Activated CD4-positive, alpha-beta T cell treated with anti-CD3 and anti-CD28 coated beads, Interleukin-2, amount 10 ng/mL, durations not matched to agents 7 days and 5 days (primary cell): Measurements from ENCODE around the gene LPP. TPM values are rescaled to one million over a fixed set of nuclear protein-coding genes. Genes with fewer than 3 reads are reported as not detected.

Experiments
- CTCF ChIA-PET: fragments of 350-600 bp; sonication (Branson Sonifier 250); formaldehyde crosslinking; loops from one replicate; lab custom pipeline; 2021; ENCODE audit warnings: antibody characterized with exemption; lab: Charles Lee
- POLR2A ChIA-PET: fragments of 350-600 bp; sonication (Branson Sonifier 250); formaldehyde crosslinking; loops from one replicate; lab custom pipeline; 2021; ENCODE audit warnings: antibody characterized with exemption; lab: Charles Lee
- DNase-seq: peaks from one replicate; pipeline ENCODE4 v3.0.0-alpha.2; 2020
- H3K27ac Mint-ChIP-seq: one replicate; pipeline ENCODE4 v1.8.0; 2021; ENCODE audit warnings: mild to moderate bottlenecking, moderate library complexity, mixed read lengths
- H3K27me3 Mint-ChIP-seq: one replicate; pipeline ENCODE4 v1.8.0; 2021; ENCODE audit warnings: mixed read lengths
- H3K36me3 Mint-ChIP-seq: one replicate; pipeline ENCODE4 v1.8.0; 2021; ENCODE audit warnings: low read depth, mixed read lengths
- H3K4me1 Mint-ChIP-seq: one replicate; pipeline ENCODE4 v1.8.0; 2021; ENCODE audit warnings: mixed read lengths
- H3K4me3 Mint-ChIP-seq: one replicate; pipeline ENCODE4 v1.8.0; 2021; ENCODE audit warnings: mild to moderate bottlenecking, moderate library complexity, mixed read lengths
- H3K9me3 Mint-ChIP-seq: one replicate; pipeline ENCODE4 v1.8.0; 2021; ENCODE audit warnings: mixed read lengths
- total RNA-seq, 2 experiments: library from RNA; stranded (reverse); gene quantifications; one replicate each; pipeline ENCODE4 v1.2.3, GENCODE V29; 2021

The LPP gene
- total RNA-seq, 2 experiments from 2014 or later, result 63.6 to 70.3 TPM

- no peak for DNase-seq
- POLR2A ChIA-PET, result no interaction called here
- no peak overlapping the region for H3K4me3 Mint-ChIP-seq
- H3K9me3 Mint-ChIP-seq, result peaks cover 4% of the 10 kb centered on the region
- CTCF ChIA-PET, result interaction anchor here (0.5 kb wide), 1 partner anchor 134 kb away, joined by 3 read pairs; no protein-coding TSS in a partner anchor
- H3K27ac Mint-ChIP-seq, result no peak overlapping the region
- no peaks in the 10 kb centered on the region for H3K27me3 Mint-ChIP-seq
- H3K36me3 Mint-ChIP-seq, result no peaks in the 10 kb centered on the region
- H3K4me1 Mint-ChIP-seq, result no peaks in the 10 kb centered on the region
Measured at GRCh38 chr3:188925376-188925775, 771.4 kb downstream of the LPP start.

DNA sequence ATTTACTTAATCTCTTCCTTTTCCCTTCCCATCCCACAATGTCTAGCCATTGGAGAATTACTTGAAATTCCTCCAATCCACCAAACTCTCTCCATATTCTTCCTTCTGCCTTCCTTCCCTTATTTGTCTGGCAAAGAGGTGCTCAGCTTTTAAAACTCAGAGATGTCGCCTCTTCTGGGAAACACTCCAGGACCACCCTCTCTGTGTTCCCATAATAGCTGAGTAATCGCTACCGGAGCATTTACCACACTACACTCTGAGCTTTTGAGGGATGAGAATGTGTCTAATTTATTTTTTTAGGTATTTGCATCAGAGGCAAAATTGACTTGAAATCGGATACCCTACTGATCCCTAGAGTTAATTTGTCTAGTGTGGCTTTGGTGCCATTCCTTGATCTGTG lies 772.2 kb downstream of the LPP start:
- peaks cover 4% of the 10 kb centered on the region for H3K9me3 Mint-ChIP-seq
- no peak overlapping the region for H3K4me3 Mint-ChIP-seq
- CTCF ChIA-PET, result interaction anchor here (1.0 kb wide), 2 partner anchors 9 to 11 kb away, joined by 3 read pairs; no protein-coding TSS in a partner anchor
- H3K36me3 Mint-ChIP-seq, result no peaks in the 10 kb centered on the region
- POLR2A ChIA-PET, result no interaction called here
- H3K27me3 Mint-ChIP-seq, result no peaks in the 10 kb centered on the region
- no peak overlapping the region for H3K27ac Mint-ChIP-seq
- no peaks in the 10 kb centered on the region for H3K4me1 Mint-ChIP-seq
- no peak for DNase-seq

GRCh38 chr3:188926741-188927511 lies 773.0 kb downstream of the LPP start:
- DNase-seq, result no peak
- no peak overlapping the region for H3K27ac Mint-ChIP-seq
- POLR2A ChIA-PET, result no interaction called here
- no peaks in the 10 kb centered on the region for H3K27me3 Mint-ChIP-seq
- CTCF ChIA-PET, result interaction anchor here (0.8 to 1.0 kb wide), 4 partner anchors 10 to 29 kb away, joined by 3 read pairs; no protein-coding TSS in a partner anchor
- H3K36me3 Mint-ChIP-seq, result no peaks in the 10 kb centered on the region
- H3K4me1 Mint-ChIP-seq, result no peaks in the 10 kb centered on the region
- no peak overlapping the region for H3K4me3 Mint-ChIP-seq
- H3K9me3 Mint-ChIP-seq, result peaks cover 1% of the 10 kb centered on the region

DNA sequence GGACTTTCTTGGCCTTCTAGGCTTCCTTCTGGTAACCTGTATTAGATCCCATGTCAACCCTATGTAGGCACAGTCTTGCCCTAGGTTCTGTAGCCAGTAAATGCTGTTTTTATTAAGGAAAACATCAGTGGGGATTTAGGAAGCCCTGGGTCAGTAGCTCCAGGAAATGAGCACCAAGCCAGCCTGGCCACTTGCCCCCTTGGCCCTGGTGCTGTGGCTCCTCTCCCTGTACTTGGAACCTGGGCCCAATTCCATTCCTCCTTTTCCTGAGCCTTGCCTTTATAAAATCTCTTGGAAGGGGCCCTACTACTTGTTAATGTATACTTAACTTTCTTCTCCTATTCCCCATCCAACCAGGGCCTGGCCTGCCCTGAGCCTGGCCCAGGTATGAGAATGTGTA lies 774.0 kb downstream of the LPP start:
- Mint-ChIP-seq H3K9me3 (no peaks in the 10 kb centered on the region), H3K4me3 (no peak overlapping the region), H3K27me3 (no peaks in the 10 kb centered on the region), H3K27ac (no peak overlapping the region), H3K4me1 (no peaks in the 10 kb centered on the region), H3K36me3 (no peaks in the 10 kb centered on the region)
- ChIA-PET CTCF (interaction anchor here (1.0 kb wide), 1 partner anchor 10 kb away, joined by 3 read pairs; no protein-coding TSS in a partner anchor), POLR2A (no interaction called here)
- no peak for DNase-seq

DNA sequence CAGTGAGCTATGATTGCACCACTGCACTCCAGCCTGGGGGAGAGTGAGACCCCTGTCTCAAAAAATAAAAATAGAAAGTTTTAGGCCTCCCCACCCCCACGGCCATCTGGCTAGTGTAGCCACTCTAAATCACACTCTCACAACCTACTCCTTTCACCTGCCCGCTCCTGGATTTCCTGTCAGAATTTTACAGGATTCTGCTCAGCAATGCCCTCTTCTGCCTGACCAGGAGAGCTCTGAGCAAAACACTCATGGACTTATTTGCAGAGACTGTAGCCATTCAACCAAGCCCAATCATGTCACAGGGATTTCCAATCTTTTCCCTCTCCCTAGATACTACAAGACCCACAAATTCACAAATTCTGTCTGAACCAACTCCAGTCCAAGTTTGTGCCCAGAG lies 775.2 kb downstream of the LPP start:
- no peaks in the 10 kb centered on the region for H3K4me1 Mint-ChIP-seq
- POLR2A ChIA-PET, result no interaction called here
- H3K27me3 Mint-ChIP-seq, result no peaks in the 10 kb centered on the region
- no peak for DNase-seq
- H3K27ac Mint-ChIP-seq, result no peak overlapping the region
- H3K9me3 Mint-ChIP-seq, result no peaks in the 10 kb centered on the region
- H3K36me3 Mint-ChIP-seq, result no peaks in the 10 kb centered on the region
- no peak overlapping the region for H3K4me3 Mint-ChIP-seq
- CTCF ChIA-PET, result interaction anchor here (1.4 kb wide), 1 partner anchor 26 kb away, joined by 3 read pairs; no protein-coding TSS in a partner anchor

DNA sequence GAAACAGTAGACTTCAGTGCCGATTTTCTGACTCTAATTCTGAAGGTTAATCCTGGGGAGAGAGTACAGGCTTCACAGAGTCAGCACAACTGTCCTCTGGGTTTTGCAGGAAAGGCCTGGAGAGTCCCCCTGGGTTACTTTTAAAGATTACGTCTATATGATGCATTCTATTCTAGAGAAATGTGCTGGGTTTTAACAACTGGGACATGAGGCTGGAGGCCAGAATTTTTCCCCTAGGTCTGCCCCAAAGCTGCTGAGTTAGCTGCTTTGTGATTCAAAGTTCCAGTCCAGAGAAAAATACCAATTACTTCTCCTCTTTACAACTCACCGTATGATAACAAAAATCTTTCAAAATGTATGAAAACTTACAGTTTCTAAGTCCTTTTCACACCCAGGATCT lies 777.1 kb downstream of the LPP start:
- no peaks in the 10 kb centered on the region for H3K9me3 Mint-ChIP-seq
- no peaks in the 10 kb centered on the region for H3K4me1 Mint-ChIP-seq
- H3K27me3 Mint-ChIP-seq, result no peaks in the 10 kb centered on the region
- H3K36me3 Mint-ChIP-seq, result no peaks in the 10 kb centered on the region
- POLR2A ChIA-PET, result no interaction called here
- no peak for DNase-seq
- no peak overlapping the region for H3K27ac Mint-ChIP-seq
- CTCF ChIA-PET, result interaction anchor here (1.1 kb wide), 1 partner anchor 14 kb away, joined by 3 read pairs; no protein-coding TSS in a partner anchor
- no peak overlapping the region for H3K4me3 Mint-ChIP-seq

GRCh38 chr3:188931531-188931930 lies 777.6 kb downstream of the LPP start:
- Mint-ChIP-seq H3K4me3 (no peak overlapping the region), H3K9me3 (no peaks in the 10 kb centered on the region), H3K27ac (no peak overlapping the region), H3K36me3 (no peaks in the 10 kb centered on the region), H3K4me1 (no peaks in the 10 kb centered on the region), H3K27me3 (no peaks in the 10 kb centered on the region)
- ChIA-PET CTCF (no interaction called here), POLR2A (no interaction called here)
- DNase-seq, result no peak

- Mint-ChIP-seq H3K4me1 (no peaks in the 10 kb centered on the region), H3K27ac (no peak overlapping the region), H3K9me3 (no peaks in the 10 kb centered on the region), H3K36me3 (no peaks in the 10 kb centered on the region), H3K27me3 (peaks cover 3% of the 10 kb centered on the region), H3K4me3 (no peak overlapping the region)
- ChIA-PET POLR2A (no interaction called here), CTCF (interaction anchor here (1.0 to 2.2 kb wide), 5 partner anchors 18 to 1196 kb away, joined by 3 to 5 read pairs (median 4); no protein-coding TSS in a partner anchor)
- no peak for DNase-seq
Measured at GRCh38 chr3:188934989-188935388, 781.0 kb downstream of the LPP start.

- Mint-ChIP-seq H3K4me3 (no peak overlapping the region), H3K27ac (no peak overlapping the region), H3K9me3 (no peaks in the 10 kb centered on the region), H3K27me3 (peaks cover 3% of the 10 kb centered on the region), H3K4me1 (no peaks in the 10 kb centered on the region), H3K36me3 (no peaks in the 10 kb centered on the region)
- ChIA-PET POLR2A (no interaction called here), CTCF (interaction anchor here (1.1 to 2.2 kb wide), 3 partner anchors 10 to 1198 kb away, joined by 3 to 5 read pairs (median 5); no protein-coding TSS in a partner anchor)
- no peak for DNase-seq
Measured at GRCh38 chr3:188936597-188937107, 782.7 kb downstream of the LPP start.

DNA sequence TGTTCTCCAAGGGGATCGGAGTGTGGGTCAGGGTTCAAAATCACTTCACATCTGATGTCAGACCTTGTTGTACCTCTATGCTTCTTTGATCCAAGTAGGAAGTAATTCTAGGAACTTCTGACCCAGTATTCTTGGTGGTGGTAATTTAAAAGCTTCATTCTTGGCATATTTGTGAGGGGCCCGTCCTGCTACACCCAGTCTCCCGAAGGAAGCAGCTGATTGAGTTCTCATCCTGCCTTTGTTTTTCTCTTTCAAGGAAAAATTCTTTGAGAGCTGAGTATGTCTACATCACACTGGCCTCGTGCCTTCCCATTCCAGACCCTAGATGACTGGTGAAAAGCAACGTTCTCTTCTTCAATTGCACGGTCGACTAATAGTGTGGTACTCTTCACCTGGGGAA lies 783.4 kb downstream of the LPP start:
- DNase-seq, result no peak
- POLR2A ChIA-PET, result no interaction called here
- Mint-ChIP-seq H3K27me3 (peaks cover 3% of the 10 kb centered on the region), H3K4me3 (no peak overlapping the region), H3K4me1 (no peaks in the 10 kb centered on the region), H3K36me3 (no peaks in the 10 kb centered on the region), H3K27ac (no peak overlapping the region), H3K9me3 (no peaks in the 10 kb centered on the region)
- CTCF ChIA-PET, result interaction anchor here (0.7 to 1.2 kb wide), 3 partner anchors 9 to 1198 kb away, joined by 3 read pairs; no protein-coding TSS in a partner anchor

GRCh38 chr3:188938999-188939398 lies 785.0 kb downstream of the LPP start:
- POLR2A ChIA-PET, result no interaction called here
- DNase-seq, result no peak
- CTCF ChIA-PET, result interaction anchor here (0.6 to 1.1 kb wide), 4 partner anchors 146 to 1284 kb away, joined by 3 to 4 read pairs (median 3); no protein-coding TSS in a partner anchor
- Mint-ChIP-seq H3K4me3 (no peak overlapping the region), H3K36me3 (no peaks in the 10 kb centered on the region), H3K27me3 (peaks cover 5% of the 10 kb centered on the region), H3K27ac (no peak overlapping the region), H3K4me1 (no peaks in the 10 kb centered on the region), H3K9me3 (peaks cover 4% of the 10 kb centered on the region)

- Mint-ChIP-seq H3K4me3 (no peak overlapping the region), H3K27ac (no peak overlapping the region), H3K27me3 (peaks cover 5% of the 10 kb centered on the region), H3K4me1 (peaks cover 4% of the 10 kb centered on the region), H3K36me3 (no peaks in the 10 kb centered on the region), H3K9me3 (peaks cover 4% of the 10 kb centered on the region)
- no peak for DNase-seq
- ChIA-PET CTCF (interaction anchor here (0.8 kb wide), 1 partner anchor 1200 kb away, joined by 3 read pairs; no protein-coding TSS in a partner anchor), POLR2A (no interaction called here)
Measured at GRCh38 chr3:188939814-188940572, 786.0 kb downstream of the LPP start.
